GM12873 (cell line): Measurements from ENCODE around the gene C1QTNF1.

Experiments used
- CTCF ChIP-seq: IDR thresholded peaks from 2 replicates; pipeline ENCODE4 v1.5.1; 2012; ENCODE audit warnings: low read depth, mild to moderate bottlenecking, moderate library complexity, low read length, control low read depth; ENCODE audit not compliant: insufficient read depth; ENCODE audit errors: missing control alignments

C1QTNF1 gene

GRCh38 chr17:79011451-79012147 lies 12.4 kb upstream of the C1QTNF1 start:
- TF ChIP-seq CTCF = no peak

- no peak for TF ChIP-seq CTCF
These were observed 11.3 kb upstream of the C1QTNF1 start for GRCh38 chr17:79012563-79013134.

GRCh38 chr17:79014158-79014758 lies 9.7 kb upstream of the C1QTNF1 start:
- no peak for TF ChIP-seq CTCF

- TF ChIP-seq CTCF = no peak
These were observed 6.2 kb upstream of the C1QTNF1 start for GRCh38 chr17:79017546-79018369.

GRCh38 chr17:79018370-79018695 lies 5.6 kb upstream of the C1QTNF1 start:
- no peak for TF ChIP-seq CTCF

GRCh38 chr17:79019261-79019631 lies 4.7 kb upstream of the C1QTNF1 start:
- TF ChIP-seq CTCF = no peak
